Epithelial cell of proximal tubule (primary cell): ENCODE results near the gene ZNF627. TPM values are rescaled to one million over a fixed set of nuclear protein-coding genes. Genes with fewer than 3 reads are reported as not detected.
"Not testable (repeated sequence)": the region's sequence is repeated elsewhere in the genome, so short reads cannot be mapped to it uniquely, and the experiment has no call there.

Experiments
- DNase-seq: peaks from one replicate; pipeline ENCODE4 v3.0.0-alpha.2; 2011; ENCODE audit warnings: low read depth
- H3K4me3 ChIP-seq: 2 replicates; pipeline ENCODE4 v1.5.1; 2011; ENCODE audit warnings: low read depth, mild to moderate bottlenecking, low read length
- total RNA-seq: library from RNA; depleted of rRNA; stranded (reverse); fragments of >200 nt; gene quantifications from 2 replicates; pipeline ENCODE4 v1.2.3, GENCODE V29; 2015
- TF ChIP-seq, protein P1 (sequence below): conservative IDR thresholded peaks from 2 replicates; pipeline ENCODE4 v1.5.1; 2012; ENCODE audit warnings: low read depth, mild to moderate bottlenecking, low read length

Gene ZNF627
- total RNA-seq, 1 donor from 2014 or later = 12.5 TPM

- H3K4me3 ChIP-seq = no peak overlapping the region
- TF ChIP-seq, protein P1, sequence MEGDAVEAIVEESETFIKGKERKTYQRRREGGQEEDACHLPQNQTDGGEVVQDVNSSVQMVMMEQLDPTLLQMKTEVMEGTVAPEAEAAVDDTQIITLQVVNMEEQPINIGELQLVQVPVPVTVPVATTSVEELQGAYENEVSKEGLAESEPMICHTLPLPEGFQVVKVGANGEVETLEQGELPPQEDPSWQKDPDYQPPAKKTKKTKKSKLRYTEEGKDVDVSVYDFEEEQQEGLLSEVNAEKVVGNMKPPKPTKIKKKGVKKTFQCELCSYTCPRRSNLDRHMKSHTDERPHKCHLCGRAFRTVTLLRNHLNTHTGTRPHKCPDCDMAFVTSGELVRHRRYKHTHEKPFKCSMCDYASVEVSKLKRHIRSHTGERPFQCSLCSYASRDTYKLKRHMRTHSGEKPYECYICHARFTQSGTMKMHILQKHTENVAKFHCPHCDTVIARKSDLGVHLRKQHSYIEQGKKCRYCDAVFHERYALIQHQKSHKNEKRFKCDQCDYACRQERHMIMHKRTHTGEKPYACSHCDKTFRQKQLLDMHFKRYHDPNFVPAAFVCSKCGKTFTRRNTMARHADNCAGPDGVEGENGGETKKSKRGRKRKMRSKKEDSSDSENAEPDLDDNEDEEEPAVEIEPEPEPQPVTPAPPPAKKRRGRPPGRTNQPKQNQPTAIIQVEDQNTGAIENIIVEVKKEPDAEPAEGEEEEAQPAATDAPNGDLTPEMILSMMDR = no peak
- DNase-seq = no peak
These were observed 31.1 kb upstream of the ZNF627 start for GRCh38 chr19:11566164-11566563.

- H3K4me3 ChIP-seq = no peak overlapping the region
- no peak for DNase-seq
- TF ChIP-seq, protein P1 = no peak
These were observed 27.2 kb upstream of the ZNF627 start for GRCh38 chr19:11570039-11570462.

GRCh38 chr19:11573354-11573753, 23.9 kb upstream of the ZNF627 start:
- not testable (repeated sequence) for H3K4me3 ChIP-seq, DNase-seq

- not testable (repeated sequence) for H3K4me3 ChIP-seq, DNase-seq
These were observed 23.5 kb upstream of the ZNF627 start for GRCh38 chr19:11573763-11574162.

DNA sequence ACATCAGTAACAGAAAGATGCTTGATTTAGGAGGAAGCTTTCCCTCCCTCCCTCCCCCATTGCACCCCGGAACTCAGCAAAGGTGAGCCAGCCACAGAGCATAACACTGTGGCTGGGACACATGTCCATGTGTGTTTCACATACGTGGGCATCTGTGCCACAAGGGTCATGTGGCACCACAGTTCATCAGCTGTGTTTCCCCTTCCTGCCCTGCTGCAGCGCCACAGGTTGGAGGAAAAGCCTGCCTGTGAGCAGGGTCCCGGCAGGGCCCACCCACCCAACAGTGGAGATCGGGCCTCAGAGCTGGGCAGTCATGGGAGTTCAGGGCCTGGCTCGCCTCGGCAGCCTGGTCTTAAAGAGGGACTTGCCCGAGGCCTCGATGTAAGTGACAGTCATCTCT, 22.6 kb upstream of the ZNF627 start:
- TF ChIP-seq, protein P1 = no peak
- no peak overlapping the region for H3K4me3 ChIP-seq
- no peak for DNase-seq

GRCh38 chr19:11576227-11576626, 21.1 kb upstream of the ZNF627 start:
- TF ChIP-seq, protein P1 = no peak
- no peak for DNase-seq
- no peak overlapping the region for H3K4me3 ChIP-seq

DNA sequence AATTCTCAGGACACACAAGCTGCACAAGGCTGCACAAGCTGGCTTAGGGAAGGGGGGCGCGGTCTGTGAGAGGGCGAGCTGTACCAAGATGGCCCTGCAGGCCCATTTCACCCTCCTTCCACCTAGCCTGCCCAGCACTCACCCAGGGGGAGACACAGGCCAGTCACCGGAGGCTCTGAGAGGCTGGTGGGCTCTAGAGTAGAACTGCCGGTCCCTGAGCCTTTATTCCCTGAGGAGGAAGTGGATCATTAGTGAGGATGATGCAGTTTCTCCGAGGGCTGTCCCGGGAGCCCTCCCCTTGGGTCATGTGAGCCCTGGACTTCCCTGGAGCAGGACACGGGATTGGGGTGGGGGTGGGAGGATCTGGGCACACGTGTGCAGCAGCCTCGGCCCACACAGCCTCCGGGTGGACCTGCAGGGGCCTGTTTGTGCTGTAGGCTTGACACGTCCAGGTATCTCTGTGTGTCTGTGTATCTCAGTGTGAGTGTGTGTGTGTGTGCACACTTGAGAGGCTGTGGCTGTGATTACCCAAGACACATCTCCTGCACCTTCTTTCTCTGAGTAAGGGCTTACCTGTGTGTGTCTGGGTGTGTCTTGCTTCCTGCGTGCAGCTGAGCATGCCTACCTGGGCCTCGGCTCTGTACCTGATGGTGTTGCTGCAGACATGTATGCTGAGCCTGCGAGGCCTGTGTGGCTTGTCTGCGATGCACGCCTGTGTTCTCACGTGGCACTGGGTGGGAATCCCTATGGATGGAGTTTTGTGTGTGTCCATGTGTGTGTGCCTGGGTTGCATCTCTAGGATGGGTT, 19.6 kb upstream of the ZNF627 start, which contains the start of gene ACP5:
Gene ACP5 (minus strand): TSS at position 195 of the 807 bp plus-strand sequence. CDS start 328 bp downstream, outside the sequence.
- peak within 1 kb of the TSS; percentile 50 for H3K4me3 ChIP-seq
- no peak for DNase-seq
- TF ChIP-seq, protein P1 = no peak
